Stimulated activated CD4-positive, alpha-beta T cell treated with anti-CD3 and anti-CD28 coated beads, Interleukin-1b, Interleukin-23, amount 100 ng/mL, for 24 hours (primary cell): Measurements from ENCODE around the gene PPM1H.

Source experiments
- DNase-seq, 4 experiments: peaks; one replicate each; pipeline ENCODE4 v3.0.0-alpha.2; 2020; ENCODE audit warnings: low read depth in 4 of 4, low spot score in 1 of 4

The PPM1H gene

DNA sequence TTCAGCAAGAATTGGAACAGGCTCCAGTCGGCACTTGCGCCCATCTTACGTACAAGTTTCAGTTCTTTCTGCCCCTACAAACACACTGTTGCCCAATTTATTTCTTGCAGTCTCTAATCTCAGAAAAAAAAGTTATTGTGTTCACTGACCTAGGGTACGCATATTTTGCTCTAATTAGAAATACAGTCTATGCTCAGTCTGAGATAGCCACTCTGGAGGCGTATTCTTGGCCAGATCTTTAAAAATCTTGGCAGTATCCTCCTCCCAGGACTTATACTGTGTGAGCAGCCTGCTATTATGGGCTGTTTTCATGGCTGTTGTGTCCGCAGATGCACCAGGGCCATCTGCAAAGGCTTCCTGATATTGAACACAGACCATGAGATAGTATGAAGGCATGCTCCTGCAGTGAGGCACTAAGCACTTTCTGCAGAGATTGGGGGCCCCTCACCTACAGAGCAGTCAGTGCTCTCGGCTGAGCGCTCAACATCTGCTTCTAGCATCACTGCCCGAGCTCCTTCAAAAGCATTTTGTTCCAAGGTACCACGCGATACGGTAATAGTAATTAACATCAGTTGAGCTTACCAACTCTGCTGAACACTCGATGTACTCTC, 57.9 kb downstream of the PPM1H start:
- no peak for DNase-seq

DNA sequence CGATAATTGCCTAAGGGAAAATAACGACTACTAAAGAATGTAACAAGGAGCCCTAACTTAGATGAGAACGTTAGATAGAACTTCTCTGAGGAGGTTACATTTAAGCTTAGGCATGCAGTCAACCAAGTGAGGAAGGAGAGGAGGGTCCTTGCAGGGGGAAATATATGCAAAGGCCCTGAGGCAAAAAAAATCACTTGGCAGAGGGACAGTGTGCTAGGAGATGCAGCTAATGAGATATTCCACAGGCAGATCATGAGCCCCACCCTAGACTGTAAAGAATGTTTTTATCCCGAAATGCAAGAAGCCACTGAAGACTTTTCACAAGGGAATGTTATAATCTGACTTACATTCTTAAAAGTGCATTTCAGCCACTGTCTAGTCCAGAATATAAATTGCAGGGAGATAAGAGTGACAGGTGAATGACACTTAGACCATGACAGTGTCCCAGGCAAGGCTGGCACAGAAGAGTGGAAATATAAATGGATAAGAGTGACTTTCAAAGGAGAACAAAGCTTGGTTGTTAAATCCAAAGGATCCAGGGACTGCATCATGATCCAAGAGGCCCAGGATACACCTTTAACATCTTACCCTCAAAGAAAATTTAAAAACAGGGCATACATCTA, 61.0 kb downstream of the PPM1H start:
- no peak for DNase-seq

DNA sequence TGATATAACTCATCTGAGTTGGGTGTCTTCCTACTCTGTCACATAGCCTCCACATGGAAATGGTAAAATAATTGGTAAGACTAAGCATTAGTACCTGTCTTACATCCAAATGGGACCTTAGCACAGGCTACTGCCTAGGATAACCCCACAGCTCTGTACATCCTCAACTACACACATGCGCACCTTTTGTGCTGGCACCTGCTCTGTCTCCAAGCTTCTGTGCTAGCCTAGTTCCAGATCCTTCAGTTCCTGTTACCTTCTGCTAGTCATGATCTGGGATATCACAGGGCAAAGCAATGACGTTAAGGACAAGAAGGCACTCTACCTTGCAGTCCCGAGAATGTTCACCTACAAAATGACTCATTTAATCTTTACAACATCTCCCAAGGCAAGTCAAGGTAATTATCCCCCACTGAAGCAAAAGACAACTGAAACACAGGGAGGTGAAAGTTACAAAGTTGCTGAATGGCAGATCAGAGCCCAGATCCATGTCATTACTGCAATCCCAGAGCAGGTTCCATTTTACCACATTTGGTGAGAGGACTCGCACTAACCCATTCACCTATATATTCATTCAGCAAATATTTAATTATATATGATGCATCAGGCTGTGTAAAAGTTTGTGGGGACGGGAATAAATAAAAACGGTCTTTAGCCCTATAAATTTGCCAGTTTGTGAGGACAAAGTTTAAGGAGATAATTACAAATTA, 61.7 kb downstream of the PPM1H start:
- DNase-seq, result no peak

DNA sequence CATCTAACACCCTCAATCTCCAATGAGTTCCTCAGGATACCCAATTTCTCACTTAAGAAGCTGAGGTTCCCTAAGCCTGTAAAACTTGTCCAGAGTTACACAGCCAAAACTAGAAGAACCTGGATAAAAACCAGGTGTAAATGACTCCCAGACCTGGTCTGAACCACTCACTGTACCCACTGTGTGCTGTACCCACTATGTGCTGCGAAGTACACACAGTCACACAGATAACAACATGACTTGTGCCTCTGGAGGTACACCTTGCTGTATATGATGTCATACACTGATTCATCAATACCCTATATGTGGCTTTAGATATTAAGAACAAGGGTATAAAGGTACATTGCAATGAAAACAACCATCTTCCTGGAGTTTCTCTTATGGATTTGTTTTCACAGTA, 66.1 kb downstream of the PPM1H start:
- no peak for DNase-seq

DNA sequence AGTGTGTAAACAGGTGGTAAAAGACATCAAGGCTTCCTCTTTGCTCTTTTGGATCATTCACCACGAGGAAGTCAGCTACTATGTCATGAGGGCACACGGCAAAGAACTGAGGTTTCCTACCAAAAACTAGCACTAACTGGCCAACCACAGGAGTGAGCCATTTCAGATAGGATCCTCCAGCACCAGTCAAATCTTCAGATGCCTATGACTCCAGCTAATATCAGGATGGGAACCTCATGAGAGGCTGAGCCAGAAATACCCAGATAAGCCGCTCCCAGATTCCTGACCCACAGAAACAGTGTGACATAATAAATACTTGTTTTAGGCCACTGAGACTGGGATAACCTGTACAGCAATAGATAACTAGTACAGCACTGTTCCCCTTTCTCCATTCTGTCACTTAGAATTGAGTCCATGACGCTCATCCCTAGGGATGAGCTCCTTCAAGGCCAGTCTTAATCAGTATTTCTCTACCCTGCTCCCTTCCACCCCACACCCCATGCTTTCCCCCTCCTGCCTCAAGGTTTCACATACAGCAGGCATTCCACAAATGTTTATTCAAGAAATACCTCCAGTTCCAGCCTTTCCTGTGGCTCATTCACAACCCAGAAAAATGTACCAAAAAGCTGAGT, 68.4 kb downstream of the PPM1H start:
- no peak for DNase-seq

DNA sequence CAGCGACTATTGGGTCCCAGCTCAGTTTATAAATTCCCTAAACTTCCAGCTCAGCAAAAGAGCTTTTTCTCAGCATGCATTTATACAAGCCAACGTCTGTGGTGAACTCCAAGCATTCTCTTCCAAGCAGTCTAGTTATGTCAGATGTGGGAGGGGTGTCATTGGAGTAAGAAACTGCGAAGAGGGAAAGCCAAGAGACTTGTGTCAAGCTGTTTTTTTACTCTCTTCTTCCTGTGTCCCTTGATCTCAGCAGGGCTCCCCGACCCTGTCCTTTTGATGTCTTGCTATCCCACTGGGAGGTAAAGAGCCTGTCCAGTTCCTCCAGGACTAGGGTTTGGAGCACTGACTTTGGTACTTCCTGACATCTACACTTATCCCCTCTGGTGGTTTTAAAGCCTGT, 69.0 kb downstream of the PPM1H start:
- DNase-seq, result no peak

DNA sequence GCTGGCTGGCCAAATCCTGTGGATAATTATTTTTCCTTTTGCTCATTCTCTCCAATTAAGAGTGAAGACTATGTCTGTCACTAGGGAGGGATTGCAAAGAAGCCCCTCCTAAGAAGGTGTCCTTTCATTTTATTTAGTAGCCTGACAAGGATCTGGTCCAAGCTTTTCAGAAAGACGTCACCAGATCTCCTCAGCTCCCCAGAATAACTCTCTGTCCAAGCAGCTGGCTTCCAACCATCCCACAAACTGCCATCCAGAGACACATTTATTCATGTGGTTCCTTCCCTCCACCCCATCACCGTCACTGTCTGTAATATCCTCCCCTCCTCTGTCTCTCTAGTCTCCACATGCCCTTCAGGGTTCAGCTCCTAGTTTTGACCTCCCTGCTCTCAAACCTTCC, 69.9 kb downstream of the PPM1H start:
- no peak for DNase-seq

DNA sequence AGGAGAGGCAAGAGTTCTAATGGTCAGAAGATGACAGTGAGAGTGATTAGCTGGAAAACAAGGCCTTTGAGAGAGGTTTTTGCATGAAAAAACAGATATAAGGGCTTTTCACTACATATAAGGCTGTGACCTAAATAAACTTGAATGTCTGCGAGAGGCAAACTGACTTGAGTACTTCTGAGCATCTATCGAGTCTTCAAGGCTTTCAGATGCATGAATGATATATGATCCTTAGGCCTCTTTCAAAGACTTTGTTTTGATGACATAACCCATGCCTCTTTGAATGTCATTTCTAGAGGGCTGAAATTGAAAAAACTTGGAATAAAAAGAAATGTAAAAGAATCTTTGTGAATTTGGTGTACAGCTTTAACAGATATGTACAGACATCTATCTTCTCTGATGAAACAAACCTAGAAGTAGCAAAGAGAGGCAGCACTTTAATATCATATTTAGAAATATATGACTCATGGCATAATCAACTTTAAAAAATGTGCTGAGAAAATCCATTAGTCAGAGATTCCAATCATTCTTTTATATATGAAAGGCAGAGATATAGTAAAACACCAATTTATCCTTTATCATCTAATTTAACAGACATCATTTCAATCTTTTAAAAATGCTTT, 72.6 kb downstream of the PPM1H start:
- no peak for DNase-seq

DNA sequence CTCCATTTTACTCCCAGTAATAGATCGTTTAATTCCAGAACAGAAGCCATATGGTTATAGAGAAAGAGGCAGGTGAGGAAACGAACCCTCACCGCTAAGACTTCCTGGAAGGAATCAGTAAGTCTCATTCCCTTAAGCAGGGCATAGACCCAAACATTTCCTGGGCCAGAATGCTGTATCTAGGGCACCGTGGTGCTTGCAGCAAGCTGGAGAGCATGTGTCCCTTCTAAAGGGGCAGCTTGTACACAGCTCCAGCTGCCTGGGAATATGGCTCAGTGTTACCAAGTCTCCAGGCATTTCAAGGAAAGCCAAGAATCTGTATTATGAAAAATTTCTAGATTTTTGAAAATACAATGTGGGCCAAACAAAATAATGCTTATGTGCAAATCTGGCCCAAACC, 73.4 kb downstream of the PPM1H start:
- DNase-seq, result no peak

DNA sequence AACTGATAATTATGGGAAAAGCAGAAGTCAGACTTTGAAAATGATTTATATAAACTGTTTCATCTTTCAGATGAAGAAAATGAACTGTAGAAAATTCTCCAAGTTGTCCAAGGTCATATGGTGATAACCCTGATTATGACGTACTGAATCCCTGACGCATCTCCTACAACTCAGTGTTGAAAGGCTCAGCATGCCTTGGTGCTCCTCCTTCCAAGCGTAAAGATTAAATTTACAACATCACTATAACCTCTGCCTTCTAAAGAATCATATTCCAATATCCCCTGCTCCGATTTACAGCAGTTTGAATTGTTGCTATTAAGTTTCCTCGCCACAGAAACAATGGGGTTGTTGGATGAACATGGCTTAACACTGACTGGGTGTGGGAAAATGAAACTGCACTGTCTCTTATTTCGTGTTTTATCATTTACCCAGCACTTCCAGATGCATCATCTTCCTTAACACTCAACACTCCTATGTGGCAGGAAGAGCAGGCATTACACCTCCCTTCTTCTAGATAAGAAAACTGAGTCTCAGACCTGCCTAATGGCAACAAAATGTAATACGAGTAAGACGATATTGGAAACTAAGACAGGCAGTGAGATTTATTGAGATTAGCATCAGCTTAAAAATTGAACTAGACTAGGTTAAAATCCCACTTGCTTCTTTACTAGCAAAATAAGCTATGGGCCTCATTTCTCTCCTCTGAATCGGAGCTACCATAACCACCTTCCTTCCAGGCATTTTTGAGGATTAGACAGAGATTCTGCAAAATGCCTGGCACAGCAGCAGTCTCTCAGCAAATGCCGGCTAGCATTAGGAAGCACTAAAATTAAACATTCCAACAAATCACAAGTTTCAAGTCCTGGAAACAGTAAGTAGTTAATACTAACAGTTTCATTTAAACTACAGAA, 74.2 kb downstream of the PPM1H start:
- DNase-seq, result no peak

DNA sequence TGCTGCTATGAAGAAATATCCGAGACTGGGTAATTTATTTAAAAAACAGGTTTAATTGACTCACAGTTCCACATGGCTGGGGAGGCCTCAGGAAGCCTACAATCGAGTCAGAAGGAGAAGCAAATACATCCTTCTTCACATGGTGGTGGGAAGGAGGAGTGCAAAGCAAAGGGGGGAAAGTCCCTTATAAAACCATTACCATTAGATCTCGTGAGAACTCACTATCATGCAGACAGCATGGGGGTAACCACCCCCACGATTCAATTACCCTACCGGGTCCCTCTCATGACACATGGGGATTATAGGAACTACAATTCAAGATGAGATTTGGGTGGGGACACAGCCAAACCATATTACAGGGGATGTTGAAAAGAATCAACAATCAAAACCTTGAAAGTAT, 74.9 kb downstream of the PPM1H start:
- no peak for DNase-seq

DNA sequence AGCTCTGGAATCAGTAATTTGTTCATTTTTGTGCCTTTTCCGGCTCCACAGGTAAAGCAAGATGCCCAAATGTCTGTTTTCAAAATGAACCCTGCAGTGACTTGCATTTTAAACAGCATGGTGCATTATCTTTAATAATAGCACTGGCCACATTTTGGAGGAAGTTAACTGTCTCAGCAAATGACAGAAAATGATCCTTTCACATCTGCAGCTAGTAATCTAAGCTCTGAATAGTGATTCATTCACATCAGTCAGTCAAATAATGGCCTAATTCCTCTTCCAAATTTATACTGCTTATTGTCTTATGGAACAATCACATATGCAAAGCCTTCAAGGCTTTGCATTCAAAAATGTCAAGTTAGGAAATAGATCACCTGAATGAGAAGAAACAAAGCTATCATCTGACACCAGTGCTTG, 75.6 kb downstream of the PPM1H start:
- no peak for DNase-seq

DNA sequence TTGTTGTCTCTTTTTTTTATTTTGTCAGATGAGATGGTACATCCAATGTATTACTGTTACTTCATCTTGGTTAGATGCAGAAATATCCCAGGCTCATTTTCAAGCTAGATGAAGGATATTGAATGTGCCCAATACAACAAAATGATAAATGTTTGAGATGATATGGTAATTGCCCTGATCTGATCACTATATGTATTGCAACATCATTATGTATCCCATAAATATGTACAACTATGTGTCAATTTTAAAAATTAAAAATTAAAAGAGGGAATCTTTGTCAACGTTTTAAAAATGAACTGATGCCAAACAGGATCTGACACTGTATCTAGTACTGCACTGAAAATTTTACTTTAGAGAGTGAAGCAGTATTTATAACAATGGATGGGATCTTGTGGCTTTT, 78.5 kb downstream of the PPM1H start:
- DNase-seq, result no peak

DNA sequence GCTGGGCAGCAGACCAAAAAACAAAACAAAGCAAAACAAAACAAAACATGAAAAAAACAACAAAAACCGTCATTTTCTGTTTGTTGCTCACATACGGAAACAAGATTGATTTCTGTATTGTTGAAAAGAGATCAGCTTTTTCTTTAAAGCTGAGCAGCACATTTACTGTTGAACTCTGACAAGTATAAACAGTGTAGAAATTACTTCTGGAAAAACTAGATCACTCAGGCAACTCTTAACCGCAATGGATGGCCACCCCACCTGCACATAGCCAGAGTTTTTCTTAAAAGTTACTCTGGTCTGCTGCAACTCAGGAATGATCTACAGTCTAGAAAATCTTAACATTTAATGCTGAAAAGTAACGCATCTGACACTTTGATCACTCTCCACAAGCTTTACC, 80.9 kb downstream of the PPM1H start:
- no peak for DNase-seq

DNA sequence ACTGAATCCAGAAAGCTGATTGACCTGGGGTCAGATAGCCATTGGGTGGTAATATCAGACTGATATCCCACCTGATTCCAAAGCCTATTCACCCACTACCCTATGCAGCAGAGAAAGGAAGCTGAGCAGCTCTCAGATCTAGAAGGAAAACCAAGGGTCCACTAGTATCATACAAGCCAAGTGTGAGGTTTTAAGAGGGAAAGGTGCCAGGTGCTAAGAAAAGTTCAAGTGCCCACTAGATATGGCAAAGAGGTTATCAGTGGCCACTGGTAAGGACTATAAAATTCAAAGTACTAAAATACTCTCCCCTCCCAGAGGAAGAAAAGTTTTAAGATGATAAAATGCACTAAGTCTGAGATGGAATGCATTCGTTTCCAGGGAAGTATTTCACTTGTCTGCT, 85.6 kb downstream of the PPM1H start:
- no peak for DNase-seq

DNA sequence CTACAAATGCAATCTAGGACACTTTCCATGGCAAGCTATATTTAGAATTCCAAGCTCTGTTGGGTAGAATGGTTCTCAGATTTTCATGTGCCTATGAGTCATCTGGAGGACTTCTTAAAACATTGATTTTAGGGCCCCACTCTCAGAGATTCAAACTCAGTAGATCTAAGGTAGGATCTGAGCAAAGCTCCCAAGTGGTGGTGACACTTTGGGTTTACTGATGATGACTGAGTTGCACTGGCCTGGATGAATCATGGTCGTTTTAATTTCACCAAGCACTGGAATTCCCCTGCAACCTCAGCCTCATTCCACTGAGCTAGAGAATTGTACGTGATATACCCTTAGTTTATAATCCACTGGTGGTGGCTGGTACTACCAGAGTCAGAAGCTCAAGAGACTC, 86.5 kb downstream of the PPM1H start:
- peak in 1 of 4 experiments; percentile 1 for DNase-seq

DNA sequence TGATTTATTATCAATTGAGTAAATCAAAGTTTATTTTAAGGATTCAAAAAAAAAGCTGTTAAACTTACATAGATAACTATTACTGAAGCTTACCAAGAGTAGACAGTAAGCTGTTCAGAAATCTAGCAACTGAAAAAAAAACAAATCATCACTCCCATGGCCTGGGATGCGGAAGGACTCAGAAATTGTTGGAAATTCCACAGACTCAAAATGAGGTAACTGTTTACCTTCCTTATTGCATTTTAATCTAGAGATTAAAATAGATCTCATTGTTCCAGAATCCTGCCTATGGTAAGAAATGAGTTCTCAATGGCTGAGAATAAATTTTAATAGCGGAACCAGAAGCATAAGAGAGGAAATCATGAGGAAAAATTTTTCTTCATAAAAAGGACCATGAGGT, 87.2 kb downstream of the PPM1H start:
- DNase-seq, result no peak

DNA sequence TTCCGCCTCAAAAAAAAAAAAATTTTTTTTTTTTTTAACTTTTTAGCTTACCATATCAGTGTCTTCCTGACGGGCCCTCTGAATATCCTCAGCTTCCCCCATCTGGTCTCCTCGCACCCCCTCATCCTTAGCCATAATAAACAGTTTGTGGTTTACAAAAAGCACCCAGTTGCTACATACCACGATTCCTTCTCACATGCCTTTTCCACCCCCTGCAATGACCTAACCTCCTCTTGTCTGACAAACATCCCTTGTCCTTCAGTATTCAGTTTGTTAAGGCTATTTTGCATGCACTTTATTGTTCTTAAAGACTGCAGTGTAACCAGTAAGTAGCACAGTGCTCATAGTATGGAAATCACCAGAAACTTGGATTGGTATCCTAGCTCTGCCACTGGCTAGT, 88.5 kb downstream of the PPM1H start:
- DNase-seq, result no peak

DNA sequence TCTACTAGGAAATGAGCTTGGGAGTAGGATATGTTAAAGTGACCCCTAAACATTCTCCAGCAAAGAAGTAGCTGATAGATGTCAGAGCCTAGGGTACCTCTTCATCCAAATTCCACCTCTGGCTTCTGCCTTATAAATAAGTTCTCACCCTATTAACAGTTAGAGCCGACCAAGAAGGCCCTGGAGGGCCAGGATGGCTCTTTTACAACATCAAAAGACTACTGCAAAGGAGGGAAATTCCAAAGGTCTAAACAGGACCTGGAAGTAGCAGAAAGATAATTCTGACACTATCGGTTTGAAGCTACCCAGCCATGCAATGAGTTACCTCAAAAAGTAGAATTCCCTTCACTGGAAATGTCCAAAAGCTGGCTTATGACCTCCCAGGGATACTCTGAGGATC, 90.0 kb downstream of the PPM1H start:
- DNase-seq, result no peak

DNA sequence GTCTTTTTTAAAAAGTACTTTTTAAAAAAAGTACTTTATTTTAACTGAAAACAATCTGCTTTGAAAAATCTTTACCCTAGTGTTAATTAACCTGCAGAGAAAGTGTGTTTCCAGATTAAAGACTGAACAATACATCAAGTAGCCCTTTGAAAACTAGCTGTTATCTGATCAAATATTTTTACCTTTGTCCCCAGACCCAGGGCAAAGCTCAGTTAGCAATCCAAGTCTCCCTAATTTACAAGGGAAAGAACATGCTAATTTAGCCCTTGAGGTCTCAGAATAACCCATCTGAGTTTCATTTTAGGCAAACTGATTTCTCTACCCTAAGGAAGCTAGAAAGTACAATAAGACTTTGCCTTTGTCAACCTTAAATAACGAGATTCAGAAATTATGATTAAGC, 91.2 kb downstream of the PPM1H start:
- DNase-seq, result no peak

DNA sequence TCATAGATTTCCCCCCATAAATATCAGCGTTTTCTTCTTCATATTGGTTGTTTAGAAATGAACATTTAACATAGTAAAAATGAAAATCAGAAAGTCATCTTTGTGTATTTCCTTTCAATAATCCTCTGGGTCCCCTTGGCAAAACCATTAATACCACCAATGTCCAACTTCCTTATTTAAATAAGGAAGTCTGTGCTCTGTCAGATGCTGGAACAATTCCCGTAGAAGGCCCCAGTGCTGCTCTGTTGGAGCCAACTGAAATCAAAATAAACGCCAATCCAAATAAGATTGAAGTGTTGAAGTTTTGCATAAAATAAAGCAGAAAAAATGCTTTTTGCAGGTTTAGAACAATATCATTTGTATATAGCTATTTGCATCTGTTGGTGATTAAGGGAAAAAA, 93.1 kb downstream of the PPM1H start:
- DNase-seq, result no peak
